SKM-1 (cell line): ENCODE results near the gene NUDT11.
"Not testable (repeated sequence)": the region's sequence is repeated elsewhere in the genome, so short reads cannot be mapped to it uniquely, and the experiment has no call there.

Source experiments
- DNase-seq: peaks from one replicate; lab custom pipeline; 2025; ENCODE audit not compliant: unreplicated experiment; lab: John Stamatoyannopoulos, UW

NUDT11 gene

DNA sequence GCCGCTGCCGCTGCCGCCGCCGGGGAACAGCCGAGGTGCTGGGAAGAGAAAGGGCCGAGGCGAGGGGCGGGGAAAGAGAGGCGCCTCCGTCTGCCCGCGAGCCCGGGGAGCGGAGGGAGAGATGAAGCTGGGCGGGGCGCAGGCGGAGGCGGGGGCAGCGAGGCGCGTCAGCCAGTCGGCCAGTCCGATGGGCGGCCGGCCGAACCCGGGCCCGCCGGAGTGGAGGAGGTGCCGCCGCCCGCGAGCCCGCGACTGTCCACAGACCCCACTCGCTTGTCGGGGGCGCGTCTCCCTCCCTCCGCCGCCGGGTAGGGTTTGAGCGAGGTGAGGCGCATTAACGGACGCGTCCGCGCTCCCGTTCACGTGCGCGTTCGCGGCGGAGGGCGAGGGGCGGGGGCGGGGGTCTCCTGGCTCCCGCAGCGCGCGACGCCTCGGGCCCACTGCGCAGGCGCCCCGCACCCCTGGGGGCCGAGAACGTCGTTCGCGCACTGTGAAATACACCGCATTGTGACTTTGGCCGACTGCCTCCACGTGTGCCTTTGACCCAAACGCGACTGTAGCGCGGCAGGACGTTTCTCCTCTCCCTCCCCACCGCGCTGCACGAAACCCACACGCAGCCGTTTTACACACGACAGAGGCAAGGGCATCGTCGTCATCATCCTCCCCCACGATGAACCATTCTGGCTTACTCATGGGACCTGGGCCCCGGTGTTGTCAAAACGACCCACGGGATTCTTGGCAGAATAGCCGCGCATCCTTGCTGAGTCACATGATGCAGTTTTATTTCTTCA, at the start of gene NUDT11:
Gene NUDT11, minus strand, starts transcription at position 92 of the 791 bp plus-strand sequence. CDS start 148 bp downstream, outside the sequence.
- peak; percentile 3 for DNase-seq

DNA sequence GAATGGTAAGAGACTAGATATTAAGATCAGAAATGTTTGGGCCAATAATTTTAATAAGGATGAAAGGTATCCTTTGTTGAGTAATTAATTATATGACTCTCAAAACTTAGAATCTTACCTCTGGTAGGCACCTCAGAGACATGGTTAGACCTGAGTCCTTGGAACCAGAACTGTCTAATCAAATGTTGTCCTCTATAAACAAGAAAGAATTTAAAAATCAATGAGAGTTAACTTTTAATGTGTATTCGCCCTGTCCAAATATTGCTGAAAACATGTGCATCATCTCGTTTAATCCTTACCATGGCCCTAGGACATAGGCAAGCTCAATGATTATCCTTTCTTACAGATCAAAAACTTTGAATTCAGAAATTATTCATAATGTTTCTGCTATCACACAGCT, 24.0 kb upstream of the NUDT11 start:
- DNase-seq = no peak

DNA sequence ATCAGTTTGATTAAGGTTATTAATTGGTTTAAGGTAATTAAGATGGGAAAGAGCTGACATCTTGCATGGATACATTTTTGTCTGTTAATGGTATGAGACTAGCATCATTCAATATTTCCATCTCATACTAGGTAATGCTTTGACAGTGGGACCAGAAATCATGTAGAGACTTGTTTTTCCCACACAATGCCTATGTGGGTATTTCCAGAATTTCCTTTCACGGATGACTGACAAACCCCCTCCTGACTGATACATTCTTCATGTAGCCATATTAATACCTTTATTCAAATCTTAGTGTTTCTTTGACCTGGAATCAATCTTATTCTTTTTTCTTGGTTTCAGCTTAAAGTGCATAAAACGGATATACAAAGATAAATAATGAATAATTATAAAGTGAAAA, 22.7 kb upstream of the NUDT11 start:
- DNase-seq = not testable (repeated sequence)

DNA sequence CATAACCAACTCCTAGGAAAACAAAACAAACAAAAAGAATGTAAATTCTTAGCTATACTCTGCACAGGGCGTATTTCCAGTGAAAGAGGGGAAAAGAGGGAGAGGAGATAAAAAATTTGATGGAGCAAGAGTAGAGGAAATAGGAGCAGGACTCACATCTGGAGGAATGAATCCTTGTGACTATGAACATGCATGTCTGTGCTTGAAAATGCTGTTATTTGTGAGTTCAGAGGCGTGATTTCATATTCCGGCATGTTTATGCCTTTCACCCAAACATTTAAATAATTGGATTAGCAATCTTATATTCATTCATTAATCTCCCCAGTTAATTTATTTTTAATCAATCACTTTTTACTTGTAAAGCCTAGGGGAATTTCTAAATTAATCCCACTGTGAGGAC, 11.2 kb upstream of the NUDT11 start:
- DNase-seq = no peak

DNA sequence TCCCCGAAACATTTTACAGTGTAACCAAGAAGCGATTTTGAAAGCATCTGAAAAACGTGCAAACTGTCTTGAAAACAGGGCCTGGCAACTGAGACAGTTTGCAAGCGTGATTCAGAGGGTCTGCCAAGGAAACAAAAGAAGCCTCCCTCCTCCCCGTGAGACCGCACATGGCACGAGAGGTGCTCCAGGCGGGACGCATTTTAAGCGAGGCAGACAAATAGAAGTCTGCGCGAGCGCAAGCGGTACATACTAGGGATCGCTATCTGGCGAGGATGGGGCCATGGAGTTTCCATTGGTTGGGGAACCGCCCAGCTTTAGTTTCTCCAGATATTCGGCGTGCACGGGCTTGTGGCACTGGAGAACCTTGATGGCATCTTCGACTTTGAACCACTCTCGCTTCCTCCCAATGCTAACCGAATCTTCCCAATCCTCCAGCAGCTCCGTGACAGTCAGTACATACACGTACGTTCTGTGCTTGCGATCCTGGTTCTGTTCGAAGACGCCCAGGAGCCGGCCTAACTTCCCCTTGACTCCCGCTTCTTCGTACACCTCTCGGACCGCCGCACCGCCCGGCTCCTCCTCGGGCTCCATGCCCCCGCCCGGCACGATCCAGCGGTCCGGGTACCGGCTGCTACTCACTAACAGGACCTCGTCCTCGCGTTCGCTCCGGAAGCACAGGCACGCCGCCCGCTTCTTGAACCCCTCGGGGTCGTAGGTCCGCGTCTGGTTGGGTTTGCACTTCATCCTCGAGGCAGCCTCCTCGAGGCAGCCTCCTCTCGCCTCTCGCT, 497 bp downstream of the NUDT11 start:
- not testable (repeated sequence) for DNase-seq

DNA sequence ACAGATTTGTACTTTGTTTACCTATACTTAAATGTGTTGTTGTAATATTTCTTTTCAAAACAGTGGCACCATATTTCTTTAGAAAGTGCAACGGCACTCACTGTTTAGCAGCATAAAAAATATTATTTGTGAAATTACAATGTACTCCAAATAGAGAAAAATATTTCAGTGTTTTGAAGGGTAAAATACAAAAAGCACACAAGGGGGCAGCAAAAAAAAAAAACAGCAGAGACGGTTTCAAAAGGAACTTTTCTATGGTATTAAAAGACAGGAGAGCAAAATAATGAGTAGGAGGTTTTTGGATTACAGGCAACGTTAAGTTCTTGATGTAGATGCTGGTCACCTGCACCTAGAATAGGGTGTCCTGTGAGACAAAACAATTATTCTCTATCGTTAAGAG, 2.0 kb downstream of the NUDT11 start:
- DNase-seq = no peak

DNA sequence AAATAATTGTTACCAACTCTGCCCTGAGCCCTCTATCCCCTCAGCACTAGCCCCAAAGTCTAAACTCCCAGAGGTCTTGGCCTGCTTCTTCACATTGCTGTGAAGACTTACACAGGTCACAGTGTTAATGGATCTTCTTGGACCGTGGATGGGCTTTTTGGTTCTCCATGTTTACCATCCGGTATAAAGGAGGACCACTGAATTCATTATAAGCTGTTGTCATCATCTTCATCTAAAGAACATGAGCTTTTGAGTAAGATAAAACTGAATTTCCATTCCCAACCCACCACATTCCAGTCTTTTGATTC, 8.5 kb downstream of the NUDT11 start:
- no peak for DNase-seq

DNA sequence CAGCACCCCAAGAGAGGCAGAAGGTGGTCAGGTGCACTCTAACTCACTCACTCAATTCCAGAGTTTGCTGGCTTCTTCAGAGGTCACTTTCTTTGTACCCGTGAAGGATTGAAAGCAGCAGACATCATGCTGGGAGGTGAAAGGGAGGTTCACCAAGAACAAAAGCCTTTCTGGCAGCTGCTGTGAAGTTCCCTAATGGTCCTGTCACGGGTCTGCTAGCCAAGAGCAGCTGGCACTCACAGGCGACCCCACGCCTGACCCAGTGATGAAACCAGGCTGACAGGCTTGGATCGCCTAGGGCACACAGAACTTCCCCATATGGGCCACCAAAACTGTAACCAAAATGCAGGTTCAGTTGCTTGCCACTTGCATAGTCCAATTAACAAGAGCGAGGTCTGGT, 11.8 kb downstream of the NUDT11 start:
- DNase-seq = no peak

DNA sequence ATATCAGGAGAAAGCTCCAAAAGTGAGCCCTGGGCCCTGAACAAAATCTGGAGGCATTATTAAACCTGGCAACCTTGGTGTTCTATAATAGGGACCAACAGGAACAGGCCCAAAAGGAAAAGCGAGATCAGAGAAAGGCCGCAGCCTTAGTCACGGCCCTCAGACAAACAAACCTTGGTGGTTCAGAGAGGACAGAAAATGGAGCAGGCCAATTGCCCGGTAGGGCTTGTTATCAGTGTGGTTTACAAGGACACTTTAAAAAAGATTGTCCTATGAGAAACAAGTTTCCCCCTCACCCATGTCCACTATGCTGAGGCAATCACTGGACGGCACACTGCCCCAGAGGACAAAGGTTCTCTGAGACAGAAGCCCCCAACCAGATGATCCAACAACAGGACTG, 14.0 kb downstream of the NUDT11 start:
- not testable (repeated sequence) for DNase-seq

DNA sequence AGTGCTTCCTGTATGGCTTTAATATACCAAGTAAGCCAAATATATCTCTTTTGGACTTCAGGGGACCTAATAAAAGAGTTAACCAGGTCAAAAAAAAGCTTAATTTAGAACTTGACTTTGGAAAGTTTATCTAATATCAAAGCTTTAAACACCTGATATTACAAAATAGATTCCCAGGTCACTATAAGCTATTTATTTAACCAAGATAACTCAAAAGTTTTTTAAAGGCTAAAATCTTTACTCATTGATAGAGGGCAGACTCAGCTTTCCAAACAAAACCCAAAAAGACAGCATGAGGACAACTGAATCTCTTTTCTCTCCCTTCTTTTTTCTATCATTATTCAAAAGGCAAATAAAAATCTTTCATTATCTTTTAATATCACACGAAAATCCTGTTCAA, 19.5 kb downstream of the NUDT11 start:
- DNase-seq = no peak

DNA sequence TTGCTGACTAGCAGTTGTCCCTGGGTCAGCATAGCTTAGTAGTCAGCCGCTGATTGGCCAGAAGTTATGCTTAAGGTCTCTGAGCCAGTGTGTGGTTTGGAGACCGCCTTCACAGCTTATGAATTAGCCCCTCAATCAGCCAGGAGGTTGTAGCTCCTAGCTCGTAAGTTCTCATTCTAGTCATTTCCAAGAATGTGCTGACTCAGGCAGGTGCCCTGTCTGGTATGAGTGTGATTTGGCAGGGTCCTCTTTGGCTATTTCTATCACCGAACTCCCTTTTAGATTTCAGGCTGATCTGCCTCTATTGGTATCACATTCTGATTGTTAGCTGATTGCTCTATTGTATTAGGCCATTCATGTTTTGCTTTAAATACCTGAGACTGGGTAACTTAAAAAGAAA, 33.1 kb downstream of the NUDT11 start:
- no peak for DNase-seq

DNA sequence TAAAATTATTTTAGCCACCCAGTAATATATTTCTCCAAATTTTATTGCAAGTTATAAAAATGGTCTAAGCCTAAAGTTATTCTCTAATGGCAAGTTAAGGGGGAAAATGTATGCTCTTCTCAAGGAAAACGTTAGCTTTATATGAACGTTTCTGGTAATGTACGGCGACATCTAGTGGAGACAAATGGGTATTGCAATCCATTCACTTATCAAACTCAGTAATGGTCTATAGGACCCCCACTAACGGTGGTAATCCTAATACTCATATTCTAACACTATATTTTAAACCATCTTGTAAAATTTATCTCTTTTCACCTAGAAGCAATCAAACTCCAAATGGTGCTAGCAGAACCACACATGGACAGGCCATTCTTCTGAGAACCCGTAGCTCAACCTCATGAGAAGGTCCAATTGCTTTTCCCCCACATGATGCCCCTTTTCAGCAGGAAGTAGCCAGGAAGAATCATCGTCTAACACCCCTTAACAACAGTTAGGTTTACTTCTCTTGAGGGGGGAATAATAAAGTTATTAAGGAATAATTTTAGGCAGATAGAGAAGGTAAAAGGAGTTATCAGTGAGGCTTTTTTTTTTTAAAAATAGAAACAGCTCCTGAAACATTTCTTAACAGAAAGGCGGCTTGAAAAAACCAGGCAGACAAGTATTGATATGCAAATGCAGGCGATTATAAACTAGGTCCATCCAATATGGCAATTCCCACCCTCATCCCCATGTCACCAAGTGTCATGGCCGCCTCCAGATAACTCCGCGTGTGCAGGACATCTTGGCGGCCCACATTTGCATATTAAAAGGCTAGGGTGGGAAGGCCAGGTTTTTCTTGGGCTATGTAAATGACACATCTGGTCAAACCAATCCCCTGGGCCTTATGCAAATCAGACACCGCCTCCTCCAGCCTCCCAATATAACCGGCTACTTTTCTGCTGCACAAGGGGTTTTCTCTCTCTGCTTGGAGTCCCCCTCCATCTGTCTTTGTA, 35.0 kb downstream of the NUDT11 start:
- peak; percentile 1 for DNase-seq

DNA sequence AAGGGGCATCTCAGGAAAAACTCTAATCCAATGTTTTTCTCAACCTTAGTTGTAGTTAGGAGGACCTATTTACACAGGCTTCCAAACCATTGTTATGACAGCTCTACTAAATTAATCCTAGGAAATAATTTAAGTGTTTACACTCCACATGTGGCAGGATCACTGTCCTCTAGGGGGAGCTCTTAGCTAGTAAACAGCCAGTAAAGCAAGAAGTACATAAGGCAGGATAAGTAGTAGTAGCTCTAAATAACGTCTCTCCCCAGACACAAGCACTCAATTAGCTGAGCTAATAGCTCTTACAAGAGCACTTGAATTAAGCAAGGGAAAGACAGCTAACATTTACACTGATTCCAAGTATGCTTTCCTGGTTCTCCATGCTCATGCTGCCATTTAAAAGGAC, 37.3 kb downstream of the NUDT11 start:
- DNase-seq = no peak

DNA sequence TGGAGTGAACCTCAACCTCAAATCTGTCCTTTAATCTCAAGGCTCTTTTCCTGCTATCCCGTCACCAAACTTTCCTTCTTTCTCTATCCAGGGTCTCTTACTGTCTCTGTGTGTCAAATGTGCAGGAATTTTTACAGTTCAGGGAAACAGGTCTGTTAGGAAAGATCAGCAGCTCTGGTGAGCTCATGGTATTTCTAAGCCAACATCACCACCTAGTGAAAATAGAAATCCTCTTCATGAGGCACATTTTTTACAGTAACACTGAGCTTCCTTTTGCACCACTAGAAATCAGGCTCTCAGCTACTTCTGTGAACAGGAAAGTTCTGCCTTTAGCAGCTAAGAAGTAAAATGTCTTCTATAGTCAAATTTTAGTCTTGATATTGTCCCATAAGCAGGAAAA, 39.6 kb downstream of the NUDT11 start:
- DNase-seq = no peak

DNA sequence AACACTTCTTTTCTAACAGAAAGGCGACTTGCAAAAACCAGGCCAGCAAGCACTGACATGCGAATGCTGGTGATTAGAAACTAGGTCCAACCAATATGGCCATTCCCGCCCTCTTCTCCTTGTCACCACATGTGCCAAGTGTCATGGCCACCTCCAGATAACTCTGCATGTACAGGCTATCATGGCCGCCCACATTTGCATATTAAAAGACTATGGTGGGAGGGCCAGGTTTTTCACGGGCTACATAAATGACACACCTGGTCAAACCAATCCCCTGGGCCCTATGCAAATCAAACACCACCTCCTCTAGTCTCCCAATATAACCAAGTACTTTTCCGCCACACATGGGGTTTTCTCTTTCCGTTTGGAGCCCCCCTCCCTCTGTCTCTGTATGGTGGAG, 40.1 kb downstream of the NUDT11 start:
- DNase-seq = no peak

DNA sequence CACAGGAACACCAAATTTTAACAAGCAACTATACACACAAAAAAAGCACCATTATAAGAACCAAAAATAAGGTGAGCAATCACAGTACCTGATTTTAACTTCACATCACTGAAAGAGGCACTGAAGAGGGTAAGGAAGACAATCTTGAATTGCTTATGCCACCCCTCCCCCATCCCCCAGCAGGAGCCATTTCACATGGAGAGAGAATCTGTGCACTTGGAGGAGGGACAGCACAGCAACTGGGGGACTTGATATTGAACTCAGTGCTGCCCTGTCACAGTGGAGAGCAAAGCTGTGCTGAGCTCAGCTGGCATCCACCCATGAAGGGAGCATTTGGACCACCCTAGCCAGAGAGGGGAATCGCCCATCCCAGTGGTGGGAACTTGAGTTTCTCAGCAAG, 56.0 kb downstream of the NUDT11 start:
- no peak for DNase-seq
